CD4-positive, alpha-beta T cell treated with Interleukin-15 for 4 hours (primary cell): Measurements from ENCODE around the gene MTMR8.
"Not testable (repeated sequence)": the region's sequence is repeated elsewhere in the genome, so short reads cannot be mapped to it uniquely, and the experiment has no call there.

Experiments
- DNase-seq: peaks from one replicate; pipeline ENCODE4 v3.0.0-alpha.2; 2020; ENCODE audit warnings: low spot score

MTMR8 gene

GRCh38 chrX:64394874-64395567 lies at the start of gene MTMR8:
MTMR8 (minus strand) TSS chrX:64395452; CDS start chrX:64395363, 89 bp downstream.
- DNase-seq = peak; percentile 79

- DNase-seq = no peak
These were observed 44.3 kb upstream of the MTMR8 start for GRCh38 chrX:64439551-64439950.

- DNase-seq = no peak
These were observed 42.4 kb upstream of the MTMR8 start for GRCh38 chrX:64437665-64438064.

- DNase-seq = no peak
These were observed 42.0 kb upstream of the MTMR8 start for GRCh38 chrX:64437218-64437617.

GRCh38 chrX:64428371-64428770 lies 33.1 kb upstream of the MTMR8 start:
- no peak for DNase-seq

- DNase-seq = no peak
These were observed 32.5 kb upstream of the MTMR8 start for GRCh38 chrX:64427787-64428186.

GRCh38 chrX:64427281-64427680 lies 32.0 kb upstream of the MTMR8 start:
- no peak for DNase-seq

GRCh38 chrX:64409730-64410129 lies 14.5 kb upstream of the MTMR8 start:
- DNase-seq = not testable (repeated sequence)

- DNase-seq = no peak
These were observed 2.8 kb upstream of the MTMR8 start for GRCh38 chrX:64398088-64398487.

- DNase-seq = no peak
These were observed 297 bp upstream of the MTMR8 start for GRCh38 chrX:64395568-64395929.

GRCh38 chrX:64394059-64394873 lies 986 bp downstream of the MTMR8 start:
- no peak for DNase-seq

- no peak for DNase-seq
These were observed 5.8 kb downstream of the MTMR8 start for GRCh38 chrX:64389489-64389888.

- DNase-seq = not testable (repeated sequence)
These were observed 14.5 kb downstream of the MTMR8 start for GRCh38 chrX:64380789-64381188.

- no peak for DNase-seq
These were observed 15.3 kb downstream of the MTMR8 start for GRCh38 chrX:64379924-64380323.

- no peak for DNase-seq
These were observed 17.5 kb downstream of the MTMR8 start for GRCh38 chrX:64377753-64378152.

GRCh38 chrX:64352081-64352480 lies 43.2 kb downstream of the MTMR8 start:
- no peak for DNase-seq

- DNase-seq = no peak
These were observed 44.7 kb downstream of the MTMR8 start for GRCh38 chrX:64350521-64350920.

- DNase-seq = no peak
These were observed 45.2 kb downstream of the MTMR8 start for GRCh38 chrX:64350047-64350446.

GRCh38 chrX:64342811-64343210 lies 52.4 kb downstream of the MTMR8 start:
- DNase-seq = no peak

- no peak for DNase-seq
These were observed 57.0 kb downstream of the MTMR8 start for GRCh38 chrX:64338296-64338695.

GRCh38 chrX:64334467-64334866 lies 60.8 kb downstream of the MTMR8 start:
- DNase-seq = no peak

- no peak for DNase-seq
These were observed 65.0 kb downstream of the MTMR8 start for GRCh38 chrX:64330284-64330683.

GRCh38 chrX:64321507-64321906 lies 73.7 kb downstream of the MTMR8 start:
- DNase-seq = no peak

- no peak for DNase-seq
These were observed 81.6 kb downstream of the MTMR8 start for GRCh38 chrX:64313624-64314023.
